Psoas muscle (tissue), 8 donors: Measurements from ENCODE around the gene U2SURP. TPM values are rescaled to one million over a fixed set of nuclear protein-coding genes. Genes with fewer than 3 reads are reported as not detected.
"Not testable (repeated sequence)": the region's sequence is repeated elsewhere in the genome, so short reads cannot be mapped to it uniquely, and the experiment has no call there.

ENCODE experiments used
- ATAC-seq, 4 donors: fragments of 200-7000 bp; cut with Tn5 transposase; one replicate each; pipeline ENCODE4 v1.9.1; 2020; ENCODE audit warnings: moderate library complexity in 3 of 4, mild to moderate bottlenecking in 2 of 4
- DNase-seq, 2 donors: peaks; one replicate each; pipeline ENCODE4 v3.0.0-alpha.2; 2020
- H3K27ac ChIP-seq: fragments of 200-600 bp; one replicate; pipeline ENCODE4 v1.8.0; 2022
- H3K27me3 ChIP-seq, 3 donors: fragments of 200-600 bp in 1 of 3; one replicate each; pipeline versions ENCODE4 v1.6.1 to v1.8.0; 2013 to 2022; ENCODE audit warnings: low read length in 2 of 3, mild to moderate bottlenecking in 2 of 3, moderate library complexity in 1 of 3; ENCODE audit not compliant: insufficient read depth in 3 of 3
- H3K36me3 ChIP-seq, 2 donors: fragments of 200-600 bp in 1 of 2; one replicate each; pipeline versions ENCODE4 v1.6.1 to v1.8.0; 2013 to 2022; ENCODE audit warnings: low read depth in 1 of 2, mild to moderate bottlenecking in 1 of 2, moderate library complexity in 1 of 2; ENCODE audit not compliant: insufficient read depth in 1 of 2
- H3K4me1 ChIP-seq: fragments of 200-600 bp; one replicate; pipeline ENCODE4 v1.8.0; 2022
- H3K4me3 ChIP-seq: fragments of 200-600 bp; one replicate; pipeline ENCODE4 v1.8.0; 2022; ENCODE audit warnings: mild to moderate bottlenecking
- H3K9me3 ChIP-seq: fragments of 200-600 bp; one replicate; pipeline ENCODE4 v1.8.0; 2022
- WGBS, 3 donors: extraction: QIAGEN DNeasy Blood & Tissue Kit; methylation state at CpG; one replicate each; pipeline versions ENCODE4 v1.1.6 to v1.1.7; 2013; 5-methylcytosine and 5-hydroxymethylcytosine counted together
- intact Hi-C, 2 donors: fragments of 100-400 bp; cut with DNase I; formaldehyde crosslinking; loops; one replicate each; pipeline versions ENCODE4 v1.11.0 to v1.14.2; 2022
- polyA plus RNA-seq, 3 donors: library from polyadenylated mRNA; stranded (reverse); fragments of 200-250 nt; gene quantifications; one replicate each; pipeline ENCODE4 v1.2.3, GENCODE V29; 2013
- total RNA-seq, 4 donors: library from RNA; stranded (reverse); fragmentation: NEBNext Ultra II Directional in 2 of 4; extraction: Animal tissue kit (Norgen Biotek cat#: 25700) in 2 of 4; gene quantifications; one replicate each; pipeline versions ENCODE4 v1.2.1 to v1.2.4, GENCODE V29; 2021 to 2023
- TF ChIP-seq, protein P1 (sequence below): fragments of 200-600 bp; IDR thresholded peaks from one replicate; pipeline ENCODE4 v1.8.0; 2022; ENCODE audit warnings: antibody characterized with exemption
- donor health status: healthy with polysubstance abuse.
- donor health status: DM: no; HTN: no; CAD: no; lungs with moderate emphysema.
- donor health status: Bipolar disorder and iron deficiency.
- donor health status: healthy.
- donor health status: DM: yes; HTN: yes; CAD: no.
- donor health status: DM: no; HTN: no; CAD: no.
- donor health status: DM: no; HTN: no; CAD: no.
- donor health status: DM: yes; HTN: yes; CAD: no.

U2SURP gene
- total and polyA plus RNA-seq, 7 donors = 20.5 to 69.3 (median 39.8) TPM

DNA sequence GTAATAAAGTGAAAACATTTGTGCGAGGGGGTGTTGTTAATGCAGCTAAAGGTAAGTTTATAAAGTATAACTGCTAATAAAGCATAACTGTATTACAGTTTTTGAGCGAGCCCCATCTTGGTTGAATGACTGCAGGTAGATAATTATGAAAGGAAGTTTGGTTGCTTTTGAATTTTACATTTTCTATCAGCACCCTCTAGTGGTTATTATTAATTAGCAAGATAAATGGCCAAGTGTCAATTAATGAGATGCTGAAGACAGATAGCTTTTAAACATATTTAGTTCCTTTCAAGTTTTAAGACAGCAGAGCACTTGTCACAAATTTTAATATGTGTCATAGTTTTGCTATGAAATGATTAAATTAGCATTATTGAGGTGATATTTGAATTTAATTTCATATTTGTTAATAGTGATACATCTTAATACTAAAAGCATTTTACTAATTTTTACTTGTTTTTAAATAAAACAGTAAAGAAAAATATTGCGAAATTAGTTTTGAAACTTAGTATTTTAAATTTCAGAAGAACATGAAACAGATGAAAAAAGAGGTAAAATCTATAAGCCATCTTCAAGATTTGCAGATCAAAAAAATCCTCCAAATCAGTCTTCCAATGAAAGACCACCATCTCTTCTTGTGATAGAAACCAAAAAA lies 15.1 kb downstream of the U2SURP start:
- intact Hi-C loops = no loop called here
- Histone ChIP-seq H3K36me3 (peaks cover 6 to 83% of the 10 kb centered on the region in 2 donors), H3K27ac (no peak overlapping the region), H3K4me1 (no peaks in the 10 kb centered on the region), H3K4me3 (no peak overlapping the region), H3K9me3 (no peaks in the 10 kb centered on the region), H3K27me3 (no peaks in the 10 kb centered on the region)
- WGBS, 3 donors = 84 to 89% (median 89%) methylated on average over 3 of the region's 3 CpGs
- TF ChIP-seq, protein P1, sequence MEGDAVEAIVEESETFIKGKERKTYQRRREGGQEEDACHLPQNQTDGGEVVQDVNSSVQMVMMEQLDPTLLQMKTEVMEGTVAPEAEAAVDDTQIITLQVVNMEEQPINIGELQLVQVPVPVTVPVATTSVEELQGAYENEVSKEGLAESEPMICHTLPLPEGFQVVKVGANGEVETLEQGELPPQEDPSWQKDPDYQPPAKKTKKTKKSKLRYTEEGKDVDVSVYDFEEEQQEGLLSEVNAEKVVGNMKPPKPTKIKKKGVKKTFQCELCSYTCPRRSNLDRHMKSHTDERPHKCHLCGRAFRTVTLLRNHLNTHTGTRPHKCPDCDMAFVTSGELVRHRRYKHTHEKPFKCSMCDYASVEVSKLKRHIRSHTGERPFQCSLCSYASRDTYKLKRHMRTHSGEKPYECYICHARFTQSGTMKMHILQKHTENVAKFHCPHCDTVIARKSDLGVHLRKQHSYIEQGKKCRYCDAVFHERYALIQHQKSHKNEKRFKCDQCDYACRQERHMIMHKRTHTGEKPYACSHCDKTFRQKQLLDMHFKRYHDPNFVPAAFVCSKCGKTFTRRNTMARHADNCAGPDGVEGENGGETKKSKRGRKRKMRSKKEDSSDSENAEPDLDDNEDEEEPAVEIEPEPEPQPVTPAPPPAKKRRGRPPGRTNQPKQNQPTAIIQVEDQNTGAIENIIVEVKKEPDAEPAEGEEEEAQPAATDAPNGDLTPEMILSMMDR = peak; percentile 53
- DNase-seq (no peak), ATAC-seq (peak in 1 of 4 donors; percentile 56)

DNA sequence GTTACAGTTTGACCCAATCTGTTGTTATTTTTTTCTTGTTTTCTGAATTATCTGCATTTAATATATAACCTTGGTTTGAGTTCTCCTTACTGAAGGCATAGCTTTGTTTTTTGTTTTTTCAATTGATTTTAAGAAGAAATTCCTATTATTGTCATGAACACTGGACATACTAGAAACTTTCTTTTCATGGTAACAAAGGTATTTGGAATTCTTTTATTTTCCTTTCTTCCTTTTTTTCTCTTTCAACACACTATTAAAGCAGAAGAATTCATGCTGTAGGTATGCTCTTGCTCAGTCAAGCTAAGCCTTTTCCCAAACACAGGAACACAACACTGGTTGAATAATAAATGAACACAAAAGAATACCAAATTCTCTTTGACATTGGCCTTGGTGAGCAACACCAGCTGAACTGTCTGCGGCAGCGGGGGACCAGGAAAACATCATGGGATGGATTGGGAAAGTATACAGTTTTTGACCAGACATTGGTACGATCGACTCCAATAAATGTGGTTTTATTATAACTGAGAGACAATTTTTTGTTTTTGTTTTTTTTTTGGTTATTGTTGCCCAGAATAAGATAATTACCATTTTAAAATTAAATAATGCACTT lies 23.1 kb downstream of the U2SURP start:
- TF ChIP-seq, protein P1 = no peak
- Histone ChIP-seq H3K4me1 (no peaks in the 10 kb centered on the region), H3K9me3 (no peaks in the 10 kb centered on the region), H3K27ac (no peak overlapping the region), H3K36me3 (peaks cover 2 to 98% of the 10 kb centered on the region in 2 donors), H3K4me3 (no peak overlapping the region), H3K27me3 (no peaks in the 10 kb centered on the region)
- intact Hi-C loops = no loop called here
- no peak for ATAC-seq
- 95 to 97% (median 95%) methylated on average over 4 of the region's 4 CpGs for WGBS, 3 donors
- DNase-seq = no peak

DNA sequence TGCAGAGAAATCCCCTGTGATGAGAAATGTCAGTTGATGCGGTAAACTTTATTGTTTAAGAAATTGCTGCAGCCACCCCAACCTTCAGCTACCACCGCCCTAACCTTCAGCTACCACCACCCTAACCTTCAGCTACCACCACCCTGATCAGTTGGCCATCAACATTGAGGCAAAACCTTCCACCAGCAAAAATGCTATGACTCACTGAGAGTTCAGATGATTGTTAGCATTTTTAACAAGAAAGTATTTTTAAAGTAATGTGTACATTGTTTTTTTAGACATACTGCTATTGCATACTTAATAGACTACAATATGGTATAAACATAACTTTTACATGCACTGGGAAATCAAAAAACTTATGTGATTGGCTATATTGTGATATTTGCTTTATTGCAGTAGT lies 30.0 kb downstream of the U2SURP start:
- ATAC-seq = no peak
- 82 to 91% (median 85%) methylated on average over 2 of the region's 2 CpGs for WGBS, 3 donors

DNA sequence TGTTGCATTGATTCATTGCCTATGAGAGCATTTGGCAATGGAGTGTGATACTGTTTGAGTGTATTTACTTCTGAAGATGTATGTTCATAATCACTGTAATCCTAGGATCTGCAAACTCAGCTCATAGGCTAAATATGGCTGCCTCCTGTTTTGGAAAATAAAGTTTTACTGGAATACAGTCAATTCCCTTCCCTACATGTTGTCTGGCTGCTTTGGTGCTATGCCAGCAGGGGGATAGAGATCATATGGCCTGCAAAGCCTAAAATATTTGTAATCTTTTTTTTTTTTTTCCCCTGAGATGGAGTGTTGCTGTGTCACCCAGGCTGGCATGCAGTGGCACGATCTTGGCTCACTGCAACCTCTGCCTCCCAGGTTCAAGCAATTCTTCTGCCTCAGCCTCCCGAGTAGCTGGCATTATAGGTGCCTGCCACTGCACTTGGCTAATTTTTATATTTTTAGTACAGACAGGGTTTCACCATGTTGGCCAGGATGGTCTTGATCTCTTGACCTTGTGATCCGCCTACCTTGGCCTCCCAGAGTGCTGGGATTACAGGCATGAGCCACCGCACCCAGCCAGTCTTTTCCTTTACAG lies 30.5 kb downstream of the U2SURP start:
- DNase-seq, intact Hi-C loops, H3K9me3 ChIP-seq, H3K27me3 ChIP-seq, H3K4me3 ChIP-seq, H3K4me1 ChIP-seq: not testable (repeated sequence)
- peak in 3 of 4 donors; percentile 21 to 82 (median 28) for ATAC-seq
- H3K36me3 ChIP-seq = peaks cover 6 to 91% of the 10 kb centered on the region in 2 donors
- WGBS, 3 donors = 19 to 48% (median 34%) methylated on average over 4 of the region's 4 CpGs
- H3K27ac ChIP-seq = peak overlapping the region; percentile 43

More for the DNA sequence above, 30.0 kb downstream of the U2SURP start:
- intact Hi-C loops = no loop called here
- no peak overlapping the region for H3K27ac ChIP-seq
- no peak for DNase-seq
- peaks cover under 1 to 91% of the 10 kb centered on the region in 2 donors for H3K36me3 ChIP-seq
- peaks cover 5% of the 10 kb centered on the region for H3K4me1 ChIP-seq
- H3K9me3 ChIP-seq = no peaks in the 10 kb centered on the region
- H3K27me3 ChIP-seq = no peaks in the 10 kb centered on the region
- no peak overlapping the region for H3K4me3 ChIP-seq
- TF ChIP-seq, protein P1 = no peak

DNA sequence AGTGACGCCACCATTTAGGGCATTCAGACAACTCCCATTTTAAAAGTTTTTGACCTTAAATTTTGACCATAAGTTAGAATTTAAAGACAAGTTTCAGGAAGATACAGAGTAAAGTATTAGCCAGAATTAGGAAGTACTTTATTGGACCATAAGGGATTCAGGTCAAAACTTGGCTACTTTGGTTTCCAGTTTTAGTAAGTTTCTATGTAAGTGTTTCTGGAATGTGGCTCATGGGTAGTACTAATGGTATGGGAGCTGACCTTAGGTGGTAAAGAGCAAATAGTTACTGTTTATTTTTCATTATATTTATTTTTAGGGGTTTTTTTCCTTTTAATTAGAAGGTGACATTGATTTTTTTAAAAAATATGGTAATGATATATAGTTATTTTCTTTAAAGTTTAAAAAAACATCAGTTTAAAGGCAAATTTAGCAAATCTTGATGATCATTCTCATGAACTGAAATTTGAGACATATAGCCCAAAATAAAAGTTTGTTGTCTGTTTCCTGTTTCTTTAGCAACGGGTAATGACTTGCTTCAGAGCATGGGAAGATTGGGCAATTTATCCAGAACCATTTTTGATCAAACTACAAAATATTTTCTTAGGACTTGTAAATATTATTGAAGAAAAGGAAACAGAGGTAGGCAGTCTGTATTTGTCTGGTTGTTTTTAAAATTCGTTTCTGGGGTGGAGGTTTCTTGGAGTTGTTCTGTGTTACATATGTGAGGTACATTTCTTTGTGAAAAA lies 34.3 kb downstream of the U2SURP start:
- intact Hi-C loops = no loop called here

More for the DNA sequence above, 34.3 kb downstream of the U2SURP start:
- Histone ChIP-seq H3K27ac (no peak overlapping the region), H3K27me3 (no peaks in the 10 kb centered on the region), H3K4me3 (no peak overlapping the region), H3K4me1 (peaks cover 5% of the 10 kb centered on the region), H3K9me3 (no peaks in the 10 kb centered on the region), H3K36me3 (peaks cover 7 to 88% of the 10 kb centered on the region in 2 donors)
- no peak for ATAC-seq
- TF ChIP-seq, protein P1 = no peak
- DNase-seq = no peak
- 88 to 90% (median 88%) methylated on average over 3 of the region's 3 CpGs for WGBS, 3 donors
